ENCODE results near the gene TNFRSF18.
"Not testable (repeated sequence)": the region's sequence is repeated elsewhere in the genome, so short reads cannot be mapped to it uniquely, and the experiment has no call there.

TNFRSF18 gene

GRCh38 chr1:1198423-1199140, 7.8 kb downstream of the TNFRSF18 start:
- Histone ChIP-seq H3K4me3 (no peak overlapping the region), H3K4me1 (peaks cover 0 to 10% (median 9%) of the 10 kb centered on the region in 4 donors), H3K36me3 (no peaks in the 10 kb centered on the region), H3K27me3 (peaks cover 0 to 52% of the 10 kb centered on the region in 2 donors), H3K27ac (no peak overlapping the region), H3K9me3 (peaks cover 0 to 9% (median 0%) of the 10 kb centered on the region in 3 donors)
- TF ChIP-seq CTCF (IDR thresholded peaks at IDR 0.05) = no peak
- intact Hi-C loops (cut with DNase I; ENCODE audit: low total_unique reads) = no loop called here
- no peak for DNase-seq

- no peak for DNase-seq
- intact Hi-C loops (cut with DNase I; ENCODE audit: low total_unique reads) = no loop called here
- TF ChIP-seq CTCF (IDR thresholded peaks at IDR 0.05) = no peak
These were observed 8.6 kb downstream of the TNFRSF18 start for GRCh38 chr1:1197551-1198422.

GRCh38 chr1:1197188-1197500, 9.2 kb downstream of the TNFRSF18 start:
- Histone ChIP-seq H3K27me3 (peaks cover 0 to 40% of the 10 kb centered on the region in 2 donors), H3K4me3 (no peak overlapping the region), H3K36me3 (no peaks in the 10 kb centered on the region), H3K9me3 (peaks cover 0 to 9% (median 0%) of the 10 kb centered on the region in 3 donors), H3K4me1 (peaks cover 0 to 10% (median 9%) of the 10 kb centered on the region in 4 donors), H3K27ac (no peak overlapping the region)
- DNase-seq = no peak
- intact Hi-C loops (cut with DNase I; ENCODE audit: low total_unique reads) = no loop called here
- TF ChIP-seq CTCF (IDR thresholded peaks at IDR 0.05) = no peak

More at GRCh38 chr1:1197551-1198422, 8.6 kb downstream of the TNFRSF18 start:
- no peak overlapping the region for H3K4me3 ChIP-seq
- no peaks in the 10 kb centered on the region for H3K36me3 ChIP-seq
- H3K27me3 ChIP-seq = peaks cover 0 to 44% of the 10 kb centered on the region in 2 donors
- H3K27ac ChIP-seq = no peak overlapping the region
- H3K9me3 ChIP-seq = peaks cover 0 to 9% (median 0%) of the 10 kb centered on the region in 3 donors
- H3K4me1 ChIP-seq = peaks cover 0 to 10% (median 9%) of the 10 kb centered on the region in 4 donors

- intact Hi-C loops (cut with DNase I; ENCODE audit: low total_unique reads) = no loop called here
- Histone ChIP-seq H3K4me3 (no peak overlapping the region), H3K27me3 (peaks cover 0 to 40% of the 10 kb centered on the region in 2 donors), H3K9me3 (peaks cover 0 to 9% (median 0%) of the 10 kb centered on the region in 3 donors), H3K4me1 (peaks cover 0 to 10% (median 9%) of the 10 kb centered on the region in 4 donors), H3K36me3 (no peaks in the 10 kb centered on the region), H3K27ac (no peak overlapping the region)
- TF ChIP-seq CTCF (IDR thresholded peaks at IDR 0.05) = no peak
- no peak for DNase-seq
These were observed 9.8 kb downstream of the TNFRSF18 start for GRCh38 chr1:1196431-1197187.

- H3K4me3 ChIP-seq; H3K4me1 ChIP-seq; H3K27ac ChIP-seq; H3K36me3 ChIP-seq; H3K9me3 ChIP-seq; intact Hi-C loops (cut with DNase I; ENCODE audit: low total_unique reads); DNase-seq: not testable (repeated sequence)
- H3K27me3 ChIP-seq = peaks cover 0 to 31% of the 10 kb centered on the region in 2 donors
These were observed 10.7 kb downstream of the TNFRSF18 start for GRCh38 chr1:1195726-1196125.
